T-helper 1 cell (primary cell): ENCODE results near the gene KRTAP9-7.
"Not testable (repeated sequence)": the region's sequence is repeated elsewhere in the genome, so short reads cannot be mapped to it uniquely, and the experiment has no call there.

Experiments
- DNase-seq, 5 donors: peaks; one replicate each; pipeline ENCODE4 v3.0.0-alpha.2; 2012 to 2020
- total RNA-seq, 4 donors: gene quantifications; one replicate each; lab custom pipeline; 2026; lab: John Stamatoyannopoulos, UW

The KRTAP9-7 gene
- 0 reads per million in 4 donors for total RNA-seq

GRCh38 chr17:41275648-41276190 is at the start of gene KRTAP9-7:
Gene KRTAP9-7, plus strand, starts transcription at chr17:41275698. Its CDS starts 0 bp downstream, at chr17:41275698.
- DNase-seq, result not testable (repeated sequence)

- no peak for DNase-seq
These were observed 49.4 kb upstream of the KRTAP9-7 start for GRCh38 chr17:41226051-41226450.

- DNase-seq, result not testable (repeated sequence)
These were observed 48.9 kb upstream of the KRTAP9-7 start, which contains the start of gene KRTAP9-2 for GRCh38 chr17:41226598-41227095. Gene KRTAP9-2, plus strand, starts transcription at chr17:41226648. Its CDS starts 7 bp downstream, at chr17:41226655.

- no peak for DNase-seq
These were observed 45.4 kb upstream of the KRTAP9-7 start for GRCh38 chr17:41230094-41230493.

- no peak for DNase-seq
These were observed 43.8 kb upstream of the KRTAP9-7 start for GRCh38 chr17:41231731-41232130.

GRCh38 chr17:41232399-41233105 is 42.9 kb upstream of the KRTAP9-7 start, which contains the start of gene KRTAP9-3:
Gene KRTAP9-3, plus strand, starts transcription at chr17:41232449. Its CDS starts 53 bp downstream, at chr17:41232502.
- not testable (repeated sequence) for DNase-seq

GRCh38 chr17:41237116-41237515 is 38.4 kb upstream of the KRTAP9-7 start:
- not testable (repeated sequence) for DNase-seq

- DNase-seq, result not testable (repeated sequence)
These were observed 37.5 kb upstream of the KRTAP9-7 start, which contains the start of gene KRTAP9-8 for GRCh38 chr17:41237949-41238437. Gene KRTAP9-8, plus strand, starts transcription at chr17:41237999. Its CDS starts 53 bp downstream, at chr17:41238052.

GRCh38 chr17:41246995-41247787 is 28.3 kb upstream of the KRTAP9-7 start:
- DNase-seq, result not testable (repeated sequence)

- not testable (repeated sequence) for DNase-seq
These were observed 25.8 kb upstream of the KRTAP9-7 start, which contains the start of gene KRTAP9-4 for GRCh38 chr17:41249637-41250240. Gene KRTAP9-4, plus strand, starts transcription at chr17:41249687. Its CDS starts 34 bp downstream, at chr17:41249721.

- DNase-seq, result no peak
These were observed 24.2 kb upstream of the KRTAP9-7 start for GRCh38 chr17:41251261-41251660.

- DNase-seq, result no peak
These were observed 20.6 kb upstream of the KRTAP9-7 start for GRCh38 chr17:41254861-41255260.

GRCh38 chr17:41255381-41256290 is 19.9 kb upstream of the KRTAP9-7 start, which contains the start of gene KRTAP9-9:
Gene KRTAP9-9, plus strand, starts transcription at chr17:41255384.
- not testable (repeated sequence) for DNase-seq

GRCh38 chr17:41256291-41256685 is 19.2 kb upstream of the KRTAP9-7 start:
- DNase-seq, result no peak

GRCh38 chr17:41258406-41258805 is 17.1 kb upstream of the KRTAP9-7 start:
- DNase-seq, result no peak

- DNase-seq, result no peak
These were observed 12.3 kb upstream of the KRTAP9-7 start for GRCh38 chr17:41263212-41263611.

- no peak for DNase-seq
These were observed 10.9 kb upstream of the KRTAP9-7 start for GRCh38 chr17:41264599-41264998.

GRCh38 chr17:41265078-41265477 is 10.4 kb upstream of the KRTAP9-7 start, which contains the start of gene KRTAP9-6:
Gene KRTAP9-6, plus strand, starts transcription at chr17:41265378. Its CDS starts 0 bp downstream, at chr17:41265378.
- DNase-seq, result no peak

- no peak for DNase-seq
These were observed 7.8 kb upstream of the KRTAP9-7 start for GRCh38 chr17:41267711-41268110.

GRCh38 chr17:41271323-41271722 is 4.2 kb upstream of the KRTAP9-7 start:
- not testable (repeated sequence) for DNase-seq

GRCh38 chr17:41271858-41272257 is 3.6 kb upstream of the KRTAP9-7 start:
- DNase-seq, result no peak
